Measurements from ENCODE around the gene CYSLTR1.

DNA sequence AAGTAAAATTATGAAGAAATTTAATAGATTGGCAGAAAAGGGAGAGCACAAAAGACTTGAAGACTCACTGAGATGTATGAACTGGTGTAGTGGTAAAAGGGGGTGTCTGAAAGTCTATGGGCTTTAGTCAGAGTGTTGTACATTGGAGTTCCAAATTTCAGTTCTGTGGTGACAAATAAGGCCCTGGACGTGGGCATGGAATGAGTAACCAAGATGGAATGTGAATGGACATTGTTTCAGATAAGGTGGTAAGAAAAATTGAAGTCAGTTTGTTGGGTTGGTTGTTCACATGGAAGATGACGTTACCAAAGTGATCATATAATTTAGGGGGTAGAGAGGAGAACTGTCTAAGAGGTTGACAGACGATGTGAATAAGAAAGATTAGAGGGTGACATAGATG lies 13.9 kb downstream of the CYSLTR1 start:
- TF ChIP-seq EZH2 (IDR thresholded peaks at IDR 0.05; ENCODE audit: borderline replicate concordance) (no peak), EZH2phosphoT487 (IDR thresholded peaks at IDR 0.05; ENCODE audit: low read depth, severe bottlenecking, unreplicated experiment) (no peak)
- TF ChIP-seq, protein P1, sequence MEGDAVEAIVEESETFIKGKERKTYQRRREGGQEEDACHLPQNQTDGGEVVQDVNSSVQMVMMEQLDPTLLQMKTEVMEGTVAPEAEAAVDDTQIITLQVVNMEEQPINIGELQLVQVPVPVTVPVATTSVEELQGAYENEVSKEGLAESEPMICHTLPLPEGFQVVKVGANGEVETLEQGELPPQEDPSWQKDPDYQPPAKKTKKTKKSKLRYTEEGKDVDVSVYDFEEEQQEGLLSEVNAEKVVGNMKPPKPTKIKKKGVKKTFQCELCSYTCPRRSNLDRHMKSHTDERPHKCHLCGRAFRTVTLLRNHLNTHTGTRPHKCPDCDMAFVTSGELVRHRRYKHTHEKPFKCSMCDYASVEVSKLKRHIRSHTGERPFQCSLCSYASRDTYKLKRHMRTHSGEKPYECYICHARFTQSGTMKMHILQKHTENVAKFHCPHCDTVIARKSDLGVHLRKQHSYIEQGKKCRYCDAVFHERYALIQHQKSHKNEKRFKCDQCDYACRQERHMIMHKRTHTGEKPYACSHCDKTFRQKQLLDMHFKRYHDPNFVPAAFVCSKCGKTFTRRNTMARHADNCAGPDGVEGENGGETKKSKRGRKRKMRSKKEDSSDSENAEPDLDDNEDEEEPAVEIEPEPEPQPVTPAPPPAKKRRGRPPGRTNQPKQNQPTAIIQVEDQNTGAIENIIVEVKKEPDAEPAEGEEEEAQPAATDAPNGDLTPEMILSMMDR (IDR thresholded peaks at IDR 0.05; ENCODE audit: poor library complexity): no peak

Data from hepatocyte (in vitro differentiated cells).